NCI-H1436 treated with DMSO at 0.1 percent for 48 hours (cell line): ENCODE measurements around the gene TBR1.

Source experiments
- DNase-seq: peaks from one replicate; lab custom pipeline; 2025; lab: John Stamatoyannopoulos, UW

The TBR1 gene

DNA sequence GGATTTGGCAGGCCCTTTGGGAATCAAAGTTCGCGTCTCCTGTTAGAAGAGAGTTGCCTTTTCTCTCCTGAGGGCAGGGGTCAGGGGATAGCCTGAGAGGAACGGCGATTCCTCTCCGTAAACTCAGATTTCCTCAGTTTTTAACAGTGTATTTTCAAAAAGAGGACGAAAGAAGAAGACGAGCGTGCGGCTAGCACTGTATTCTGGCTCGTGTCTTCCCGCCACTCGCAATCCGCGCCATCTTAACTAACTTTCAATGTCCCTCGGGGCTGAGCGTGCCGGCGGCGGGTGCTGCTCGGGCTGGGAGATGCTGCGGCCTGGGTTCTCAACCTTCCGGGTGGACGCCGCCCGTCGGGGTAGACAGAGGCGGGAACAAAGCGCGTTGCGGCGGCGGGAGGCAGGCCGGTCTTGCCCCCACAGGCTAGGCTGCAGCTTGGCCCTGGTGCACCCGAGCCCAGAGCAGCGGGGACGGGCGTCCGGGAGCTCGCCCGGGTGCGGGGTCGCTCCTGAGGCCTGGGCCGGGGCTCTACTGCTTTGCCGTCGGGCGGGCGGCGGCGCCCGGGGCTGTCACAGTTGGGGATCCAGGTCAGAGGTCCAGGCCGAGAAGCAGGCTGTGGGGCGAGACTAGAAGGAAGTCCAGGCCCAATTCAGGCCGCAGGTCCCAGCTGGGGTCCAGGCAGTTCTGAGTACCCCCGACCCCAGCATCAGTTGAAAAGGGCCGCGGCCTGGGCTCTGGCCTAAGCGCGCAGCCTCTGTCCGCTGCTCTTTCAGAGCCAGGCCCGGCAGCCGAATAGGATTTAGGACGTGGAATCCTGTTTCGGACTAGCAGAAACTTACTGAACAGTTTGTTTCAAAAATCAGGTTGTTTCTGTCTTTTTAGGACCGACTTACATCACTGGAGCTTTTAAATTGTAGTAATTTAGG, 11.8 kb downstream of the TBR1 start:
- DNase-seq, result no peak

DNA sequence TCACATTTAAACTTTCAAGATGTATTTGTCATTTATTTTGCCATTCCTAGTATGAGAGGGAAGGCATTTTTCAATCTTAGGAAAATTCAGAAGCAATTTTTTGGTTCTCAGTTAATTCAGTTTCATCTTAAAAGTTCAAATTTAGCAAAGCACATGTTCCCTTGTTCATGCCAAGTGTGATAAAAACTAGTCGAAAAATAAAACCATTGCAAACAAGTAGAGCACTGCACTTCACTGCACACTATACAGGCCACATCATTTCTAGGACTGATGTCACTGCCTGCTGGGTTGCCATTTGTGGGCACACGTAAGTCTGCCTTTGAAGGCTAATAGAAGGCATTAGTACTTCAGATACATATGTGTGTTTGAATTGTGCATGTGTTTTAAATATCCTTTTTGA, 14.3 kb downstream of the TBR1 start:
- no peak for DNase-seq

DNA sequence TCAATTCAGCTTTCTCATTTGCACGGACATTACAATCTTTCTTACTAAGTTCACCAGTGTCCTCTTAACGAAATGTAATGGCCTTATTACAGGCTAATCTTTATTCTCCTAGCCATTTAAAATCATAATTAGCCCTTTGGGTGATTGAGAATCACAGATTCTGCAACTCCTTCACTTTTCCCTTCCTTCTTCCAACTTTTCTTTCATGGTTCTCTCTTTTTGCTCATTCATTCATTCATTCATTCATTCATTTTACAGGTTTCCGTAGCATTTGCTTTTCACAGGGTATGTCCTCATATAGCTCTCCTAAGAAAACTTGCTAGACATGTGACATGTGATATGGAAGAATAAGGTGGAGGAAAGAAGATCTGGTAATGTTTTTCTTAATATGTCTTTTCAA, 16.0 kb downstream of the TBR1 start:
- DNase-seq, result no peak

DNA sequence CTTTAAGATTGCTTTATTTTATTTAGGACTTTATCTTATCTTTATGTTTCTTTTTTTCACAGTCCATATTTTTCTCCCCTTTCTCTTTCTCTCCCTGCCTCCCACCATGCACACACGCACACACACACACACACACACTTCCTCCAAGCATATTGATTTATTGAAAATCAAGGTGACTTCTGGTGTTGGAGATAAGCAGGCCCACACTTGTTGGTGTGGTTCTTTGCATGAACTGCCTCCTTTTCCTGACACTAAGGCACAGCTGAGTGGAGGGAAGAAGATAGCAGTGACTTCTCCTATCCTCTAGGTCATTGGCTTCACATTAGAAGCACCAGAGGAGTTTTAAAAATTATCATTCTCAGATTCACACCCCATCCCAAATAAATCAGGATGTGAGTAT, 18.0 kb downstream of the TBR1 start:
- DNase-seq, result no peak

DNA sequence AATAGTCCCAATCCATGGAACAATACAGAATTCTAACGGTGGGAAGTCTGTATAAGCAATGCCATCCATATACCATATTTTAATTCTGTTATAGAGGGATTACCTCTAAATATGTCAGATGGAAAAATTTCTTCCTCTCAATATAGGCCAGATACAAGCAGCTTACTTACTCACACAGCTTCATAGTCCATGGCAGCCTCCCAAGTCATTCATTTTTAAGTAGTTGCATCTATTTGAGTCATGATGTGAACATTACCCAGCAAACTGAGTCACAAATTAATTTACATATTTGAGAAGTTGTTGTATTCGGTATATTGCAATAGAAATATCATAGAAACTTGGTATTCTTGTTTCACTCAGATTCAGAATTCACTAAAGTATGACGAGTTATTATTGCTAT, 20.3 kb downstream of the TBR1 start:
- DNase-seq, result no peak

DNA sequence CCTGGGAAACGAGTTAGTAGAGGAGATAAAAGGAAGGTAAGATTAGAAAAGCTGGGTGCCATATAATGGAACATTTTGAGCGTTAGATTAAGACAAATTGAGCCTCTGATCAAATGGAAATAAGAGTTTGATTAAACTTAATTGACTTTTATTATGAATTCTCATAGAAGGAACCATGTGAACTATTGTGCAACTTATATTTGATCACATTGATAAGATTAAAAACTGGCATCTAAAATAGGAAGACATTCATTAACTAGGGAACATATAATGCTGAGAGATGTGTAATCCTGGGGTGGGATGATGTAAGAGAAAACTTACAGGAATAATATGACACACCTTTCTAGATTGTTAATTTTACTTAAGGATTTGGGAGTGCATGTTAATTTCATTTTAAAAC, 22.5 kb downstream of the TBR1 start:
- DNase-seq, result no peak

DNA sequence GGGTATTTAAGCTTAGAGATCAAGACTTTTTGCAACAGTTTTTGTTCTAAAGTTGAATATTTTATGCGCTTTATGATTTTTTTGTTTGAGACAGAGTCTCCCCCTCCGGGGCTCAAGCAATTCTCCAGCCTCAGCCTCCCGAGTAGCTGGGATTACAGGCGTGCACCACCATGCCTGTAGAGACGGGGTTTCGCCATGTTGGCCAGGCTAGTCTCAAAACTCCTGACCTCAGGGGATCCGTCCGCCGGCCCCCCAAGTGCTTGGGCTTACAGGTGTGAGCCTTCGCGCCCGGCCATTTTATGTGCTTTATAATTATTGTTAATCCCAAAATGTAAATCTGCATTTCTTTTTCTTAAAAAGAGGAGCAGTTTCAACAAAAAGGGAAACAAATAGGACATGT, 29.0 kb downstream of the TBR1 start:
- no peak for DNase-seq

DNA sequence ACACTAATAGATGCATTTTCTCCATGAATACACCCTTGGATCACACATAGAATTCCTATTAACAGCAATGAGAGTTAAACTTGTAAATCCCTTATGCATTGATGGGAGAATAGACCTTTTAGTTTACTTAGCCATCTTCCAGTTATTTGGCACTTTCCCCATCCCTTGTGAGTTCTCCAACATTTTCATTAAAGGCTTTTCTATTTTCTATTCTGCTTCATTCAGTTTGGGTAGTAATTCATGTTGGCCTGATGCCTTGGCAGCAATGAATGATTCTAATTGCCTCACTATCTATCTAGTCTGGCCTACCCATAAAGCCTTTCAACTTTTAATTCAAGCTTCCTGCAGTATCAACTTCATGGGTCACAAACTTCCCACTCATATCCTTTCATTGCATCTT, 32.3 kb downstream of the TBR1 start:
- no peak for DNase-seq

DNA sequence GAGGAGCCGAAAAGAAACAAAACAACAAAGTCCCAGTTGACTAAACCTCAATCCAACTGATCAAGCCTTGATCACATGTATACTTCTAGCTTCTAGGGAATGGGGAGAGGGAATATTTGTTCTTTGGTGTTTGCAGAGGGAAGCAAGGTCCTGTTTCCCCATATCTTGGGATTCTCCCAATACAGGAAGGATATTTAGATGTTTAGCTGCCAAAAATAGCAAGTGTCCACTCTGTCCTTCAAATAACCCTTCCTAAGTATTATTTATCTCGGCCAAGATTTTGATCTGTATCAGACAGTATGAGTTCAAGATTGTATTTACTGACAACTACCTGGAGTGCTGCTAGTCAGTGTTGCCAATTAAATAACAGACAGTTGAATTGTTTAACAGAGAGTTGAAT, 55.5 kb downstream of the TBR1 start:
- no peak for DNase-seq

DNA sequence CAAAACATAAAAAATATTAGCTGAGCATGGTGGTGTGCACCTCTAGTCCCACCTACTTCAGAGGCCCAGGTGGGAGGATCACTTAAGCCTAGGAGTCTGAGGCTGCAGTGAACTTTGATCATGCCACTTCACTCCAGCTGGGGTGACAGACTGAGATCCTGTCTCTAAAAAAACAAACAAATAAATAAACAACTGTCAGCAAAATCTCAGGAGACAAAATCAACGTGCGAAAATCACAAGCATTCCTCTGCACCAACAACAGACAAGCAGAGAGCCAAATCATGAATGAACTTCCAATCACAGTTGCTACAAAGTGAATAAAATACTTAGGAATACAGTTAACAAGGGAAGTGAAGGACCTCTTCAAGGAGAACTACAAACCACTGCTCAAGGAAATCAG, 58.8 kb downstream of the TBR1 start:
- no peak for DNase-seq
